ENCODE results near the gene CD84.
"Not testable (repeated sequence)": the region's sequence is repeated elsewhere in the genome, so short reads cannot be mapped to it uniquely, and the experiment has no call there.

CD84 gene

DNA sequence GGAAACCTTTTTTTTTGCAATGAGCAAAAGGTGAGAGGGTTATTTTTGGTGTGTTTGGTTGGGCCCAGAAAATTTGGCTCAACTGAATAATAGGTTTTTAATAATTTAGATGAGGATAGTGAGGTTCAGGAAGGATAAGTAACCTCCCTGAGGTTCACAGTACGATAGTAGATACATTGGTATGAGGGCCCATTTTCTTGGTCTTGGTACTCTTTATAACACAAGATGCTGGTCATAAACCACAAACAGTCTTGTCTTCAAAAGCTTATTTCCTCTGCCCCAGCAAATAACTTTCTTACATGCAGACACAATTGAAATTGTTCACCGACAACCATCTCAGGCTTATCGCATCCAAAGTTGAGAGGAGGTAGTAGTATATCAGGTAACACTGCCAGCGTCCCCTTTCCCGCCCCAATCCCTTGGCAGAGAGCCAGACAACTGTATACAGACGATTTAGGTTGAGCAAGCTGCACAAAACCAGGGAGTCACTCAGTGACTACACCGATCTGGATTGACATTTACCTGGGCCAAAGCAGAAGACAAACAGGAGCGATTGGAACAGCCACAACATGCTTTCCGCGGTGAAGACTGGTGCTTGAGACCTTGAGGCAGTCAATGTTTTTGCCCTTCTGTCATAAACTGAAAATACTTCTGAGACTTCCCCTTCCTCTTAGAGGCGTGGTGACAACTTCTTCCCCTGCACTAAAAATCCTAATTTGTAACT, 56.5 kb downstream of the CD84 start, which contains the start of gene SLAMF6:
Gene SLAMF6 (minus strand): TSS at position 634 of the 724 bp plus-strand sequence. CDS start 63 bp downstream, at position 571.
- H3K4me3 ChIP-seq (ENCODE audit: low read depth, low read length), result no peak within 1 kb of the TSS
- no peak for DNase-seq (ENCODE audit: low read depth)

DNA sequence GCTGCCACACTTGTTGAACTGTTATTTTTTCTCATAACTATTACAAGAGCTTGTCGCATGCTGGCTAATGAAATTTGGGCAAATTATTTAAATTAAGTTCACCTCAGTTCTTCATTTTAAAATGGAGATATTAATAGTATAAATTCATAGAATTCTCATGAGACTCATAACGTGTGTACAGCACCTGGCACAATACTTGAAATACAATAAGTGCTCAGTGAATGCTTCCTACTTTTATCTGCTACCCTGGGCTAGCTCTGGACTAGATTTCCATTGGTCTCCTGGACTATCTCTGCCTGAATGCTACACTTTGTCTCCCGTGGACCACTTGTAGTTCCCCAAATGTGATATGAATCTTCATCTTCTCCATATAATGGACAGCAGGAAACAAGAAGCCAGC, 57.2 kb downstream of the CD84 start:
- no peak overlapping the region for H3K4me3 ChIP-seq (ENCODE audit: low read depth, low read length)
- no peak for DNase-seq (ENCODE audit: low read depth)

DNA sequence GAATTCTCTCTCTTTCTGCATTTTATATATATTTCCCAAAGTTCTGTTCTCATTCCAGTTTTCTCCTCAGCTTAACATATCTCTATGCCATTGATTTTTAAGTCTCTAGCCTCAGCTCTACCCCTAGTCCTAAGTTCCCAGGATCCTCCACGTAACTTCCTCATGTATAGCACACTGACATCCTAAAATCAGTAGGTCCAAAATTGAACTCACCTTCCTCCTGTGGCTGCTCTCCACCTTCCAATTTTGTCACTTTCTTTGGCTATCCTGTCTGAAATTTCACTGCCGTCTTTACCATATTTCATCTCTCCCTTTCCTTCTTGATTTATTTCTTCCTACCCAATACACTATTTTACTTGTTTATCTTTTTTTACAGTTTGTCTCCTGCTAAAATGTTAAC, 57.7 kb downstream of the CD84 start:
- H3K4me3 ChIP-seq (ENCODE audit: low read depth, low read length), result no peak overlapping the region
- no peak for DNase-seq (ENCODE audit: low read depth)

DNA sequence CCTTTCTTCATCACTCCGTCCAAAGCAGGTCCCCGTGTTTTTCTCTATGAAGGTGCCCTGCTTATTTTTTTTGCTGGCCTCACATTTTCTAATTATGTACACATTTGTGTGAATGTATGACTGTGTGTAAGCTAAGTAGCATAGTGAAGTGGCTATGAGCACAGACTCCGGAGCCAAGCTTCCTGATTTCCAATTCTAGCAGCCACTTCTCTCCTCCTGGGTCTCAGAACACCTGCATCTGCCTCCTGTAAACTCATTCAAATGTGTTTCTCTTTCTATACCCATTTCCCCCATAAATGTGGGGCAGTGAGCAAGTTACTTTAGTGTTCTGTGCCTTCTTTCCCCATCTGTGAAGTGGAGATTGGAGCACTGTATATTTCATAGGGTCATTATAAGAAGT, 58.3 kb downstream of the CD84 start:
- no peak for DNase-seq (ENCODE audit: low read depth)
- no peak overlapping the region for H3K4me3 ChIP-seq (ENCODE audit: low read depth, low read length)

DNA sequence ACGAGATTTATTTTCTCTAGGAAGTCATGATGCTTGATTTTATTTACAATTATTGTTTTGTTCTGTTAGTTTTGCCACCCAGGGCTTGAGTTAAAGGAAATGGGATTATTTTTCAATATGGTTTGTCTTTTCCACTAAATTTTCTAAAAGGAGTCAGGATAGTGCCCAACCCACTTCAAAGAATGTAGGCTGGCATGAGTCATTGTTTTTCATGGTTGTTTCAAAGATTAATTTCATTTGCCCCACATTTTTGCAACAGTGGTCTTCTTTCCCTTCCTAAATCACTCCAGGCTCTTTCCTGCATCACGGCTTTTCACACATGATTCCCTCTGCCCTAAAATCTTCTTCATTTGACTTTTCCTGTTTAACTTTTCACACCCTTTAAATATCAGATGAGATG, 58.7 kb downstream of the CD84 start:
- H3K4me3 ChIP-seq (ENCODE audit: low read depth, low read length), result no peak overlapping the region

DNA sequence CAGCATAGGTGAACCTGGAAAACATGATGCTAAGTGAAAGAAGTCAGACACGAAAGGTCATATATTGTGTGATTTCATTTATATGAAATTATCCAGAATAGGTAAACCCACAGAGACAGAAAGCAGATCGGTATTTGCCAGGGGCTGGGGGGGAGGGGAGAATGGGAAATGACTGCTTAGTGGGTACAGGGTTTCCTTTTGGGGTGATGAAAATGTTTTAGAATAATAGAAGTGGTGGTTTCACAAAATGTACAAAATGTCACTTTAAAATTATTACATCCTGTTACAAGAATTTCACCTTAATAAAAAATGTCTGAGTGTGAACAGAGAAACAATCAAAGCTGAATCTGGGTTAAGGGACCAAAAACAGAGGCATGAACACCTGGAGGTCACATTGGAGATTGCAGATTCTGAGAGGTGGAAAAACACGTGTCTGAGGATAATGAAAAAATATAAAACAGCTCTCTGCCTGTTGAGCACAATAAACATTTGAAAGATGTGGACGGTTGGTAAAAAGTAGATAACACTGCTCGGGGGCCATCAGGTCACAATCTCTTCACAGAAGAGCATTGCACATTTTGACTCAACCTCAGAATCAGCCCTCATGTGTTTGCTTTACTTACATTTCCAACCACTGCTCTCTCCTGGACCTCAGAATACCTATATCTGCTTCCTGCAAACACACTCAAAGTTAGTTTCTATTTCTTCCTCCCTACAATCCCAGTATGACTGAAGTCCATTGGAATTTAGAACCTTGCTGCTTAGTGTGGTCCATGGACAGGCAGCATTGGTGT, 59.5 kb downstream of the CD84 start:
- H3K4me3 ChIP-seq (ENCODE audit: low read depth, low read length), result no peak overlapping the region
- DNase-seq (ENCODE audit: low read depth), result no peak

More for the DNA sequence above, 58.7 kb downstream of the CD84 start:
- DNase-seq (ENCODE audit: low read depth), result no peak

DNA sequence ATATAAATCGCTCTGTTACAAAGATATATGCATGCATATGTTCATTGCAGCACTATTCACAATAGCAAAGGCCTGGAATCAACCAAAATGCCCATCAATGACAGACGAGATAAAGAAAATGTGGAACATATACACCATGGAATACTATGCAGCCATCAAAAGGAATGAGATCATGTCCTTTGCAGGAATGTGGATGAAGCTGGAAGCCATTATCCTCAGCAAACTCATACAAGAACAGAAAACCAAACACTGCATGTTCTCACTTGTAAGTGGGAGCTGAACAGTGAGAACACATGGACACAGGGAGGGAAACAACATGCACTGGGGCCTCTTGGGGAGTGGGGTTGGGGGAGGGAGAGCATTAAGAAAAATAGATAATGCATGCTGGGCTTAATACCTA, 61.8 kb downstream of the CD84 start:
- H3K4me3 ChIP-seq (ENCODE audit: low read depth, low read length), result not testable (repeated sequence)

DNA sequence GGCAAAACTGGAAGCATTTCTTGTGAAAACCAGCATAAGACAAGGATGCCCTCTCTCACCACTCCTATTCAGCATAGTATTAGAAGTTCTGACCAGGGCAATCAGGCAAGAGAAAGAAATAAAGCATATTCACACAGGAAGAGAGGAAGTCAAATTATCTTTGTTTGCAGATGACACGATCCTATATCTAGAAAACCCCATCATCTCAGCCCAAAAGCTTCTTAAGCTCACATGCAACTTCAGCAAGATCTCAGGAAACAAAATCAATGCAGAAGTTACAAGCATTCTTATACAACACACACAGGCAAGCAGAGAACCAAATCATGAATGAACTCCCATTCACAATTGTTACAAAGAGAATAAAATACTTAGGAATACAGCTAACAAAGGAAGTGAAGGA, 63.4 kb downstream of the CD84 start:
- DNase-seq (ENCODE audit: low read depth); H3K4me3 ChIP-seq (ENCODE audit: low read depth, low read length): not testable (repeated sequence)

More for the DNA sequence above, 61.8 kb downstream of the CD84 start:
- not testable (repeated sequence) for DNase-seq (ENCODE audit: low read depth)

DNA sequence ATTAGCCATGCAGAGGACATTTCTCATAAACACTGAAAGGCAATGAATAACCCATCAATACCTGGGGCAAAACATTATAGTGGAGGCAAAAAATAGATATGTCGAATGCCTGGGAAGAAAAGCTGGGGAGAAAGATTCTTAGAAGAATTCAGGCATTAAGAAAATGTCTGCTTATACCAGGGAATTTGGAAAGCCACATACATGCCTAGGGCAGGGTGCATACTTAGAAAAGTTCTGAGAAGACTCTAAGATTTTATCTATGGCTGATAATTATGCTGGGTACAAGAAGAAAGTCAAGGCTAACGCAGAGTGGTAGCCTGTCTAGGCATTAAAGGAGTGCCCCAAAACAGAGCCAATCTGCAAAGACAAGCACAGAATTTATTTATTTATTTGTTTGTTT, 74.6 kb downstream of the CD84 start:
- no peak for DNase-seq (ENCODE audit: low read depth)
- H3K4me3 ChIP-seq (ENCODE audit: low read depth, low read length), result no peak overlapping the region

DNA sequence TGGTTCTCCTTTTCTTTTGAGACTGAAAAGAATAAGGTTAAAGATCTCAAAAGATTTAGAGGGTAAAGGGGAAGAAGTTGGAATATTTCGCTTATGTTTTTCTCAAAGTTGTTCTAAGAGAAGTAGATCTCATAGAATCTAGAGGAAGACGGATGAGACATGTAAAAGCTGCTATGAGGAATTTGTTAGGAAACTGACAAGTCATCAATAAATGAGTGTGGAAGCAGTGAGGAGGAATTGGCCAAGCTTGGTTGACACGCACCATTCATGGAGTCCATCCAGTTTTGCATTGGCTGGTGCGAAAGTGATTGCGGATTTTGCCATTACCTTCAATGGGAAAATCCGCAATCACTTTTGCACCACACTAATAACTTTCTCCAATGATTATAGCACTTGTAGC, 76.2 kb downstream of the CD84 start:
- DNase-seq (ENCODE audit: low read depth), result no peak
- no peak overlapping the region for H3K4me3 ChIP-seq (ENCODE audit: low read depth, low read length)

DNA sequence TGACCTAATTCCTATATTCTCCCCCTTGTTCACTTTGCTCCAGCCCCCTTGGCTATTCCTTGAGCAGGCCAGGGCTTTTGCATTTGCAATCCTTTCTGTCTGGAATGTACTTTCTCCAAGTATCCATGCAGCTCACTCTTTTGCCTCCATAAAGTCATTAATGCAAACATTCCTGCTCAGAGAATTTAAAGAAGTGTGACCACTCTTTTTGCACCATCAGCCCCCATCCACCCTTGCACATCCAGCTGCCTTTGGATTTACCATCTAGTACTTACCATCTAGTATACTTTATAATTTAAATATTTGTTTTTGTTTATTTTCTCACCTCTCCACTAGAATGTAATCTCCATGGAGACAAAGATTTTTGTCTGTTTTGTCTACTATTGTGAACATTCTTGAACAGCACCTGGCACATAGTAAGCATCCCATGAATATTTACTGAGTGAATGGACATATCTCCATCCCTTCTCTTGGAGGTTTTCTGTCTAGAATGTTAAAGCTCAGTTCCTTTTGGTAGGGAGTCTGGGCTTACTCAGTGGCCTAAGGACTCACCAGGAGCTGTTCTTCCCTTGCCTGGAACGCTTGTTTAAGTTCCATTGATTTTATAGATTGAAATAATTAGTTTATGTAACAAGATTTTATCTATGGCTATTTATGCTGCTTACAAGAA, 78.8 kb downstream of the CD84 start:
- no peak for DNase-seq (ENCODE audit: low read depth)
- H3K4me3 ChIP-seq (ENCODE audit: low read depth, low read length), result no peak overlapping the region

DNA sequence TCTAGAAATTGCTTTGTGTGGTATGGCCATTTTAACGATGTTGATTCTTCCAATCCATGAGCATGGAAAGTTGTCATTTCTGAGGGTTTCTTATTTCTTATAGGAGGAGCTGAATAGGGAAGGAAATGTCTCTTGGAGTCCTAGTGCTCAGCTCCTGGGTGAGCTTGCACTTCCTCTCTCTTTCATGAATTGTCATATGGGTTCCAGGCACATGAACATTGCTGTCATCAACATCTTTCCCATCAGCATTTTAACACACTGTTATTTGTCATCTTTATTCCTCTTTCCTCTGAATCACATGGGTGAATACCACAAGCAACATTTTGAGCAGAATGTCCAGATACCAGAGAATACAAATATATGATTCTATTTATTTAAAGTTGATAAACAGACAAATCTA, 79.7 kb downstream of the CD84 start:
- no peak overlapping the region for H3K4me3 ChIP-seq (ENCODE audit: low read depth, low read length)
- DNase-seq (ENCODE audit: low read depth), result no peak

DNA sequence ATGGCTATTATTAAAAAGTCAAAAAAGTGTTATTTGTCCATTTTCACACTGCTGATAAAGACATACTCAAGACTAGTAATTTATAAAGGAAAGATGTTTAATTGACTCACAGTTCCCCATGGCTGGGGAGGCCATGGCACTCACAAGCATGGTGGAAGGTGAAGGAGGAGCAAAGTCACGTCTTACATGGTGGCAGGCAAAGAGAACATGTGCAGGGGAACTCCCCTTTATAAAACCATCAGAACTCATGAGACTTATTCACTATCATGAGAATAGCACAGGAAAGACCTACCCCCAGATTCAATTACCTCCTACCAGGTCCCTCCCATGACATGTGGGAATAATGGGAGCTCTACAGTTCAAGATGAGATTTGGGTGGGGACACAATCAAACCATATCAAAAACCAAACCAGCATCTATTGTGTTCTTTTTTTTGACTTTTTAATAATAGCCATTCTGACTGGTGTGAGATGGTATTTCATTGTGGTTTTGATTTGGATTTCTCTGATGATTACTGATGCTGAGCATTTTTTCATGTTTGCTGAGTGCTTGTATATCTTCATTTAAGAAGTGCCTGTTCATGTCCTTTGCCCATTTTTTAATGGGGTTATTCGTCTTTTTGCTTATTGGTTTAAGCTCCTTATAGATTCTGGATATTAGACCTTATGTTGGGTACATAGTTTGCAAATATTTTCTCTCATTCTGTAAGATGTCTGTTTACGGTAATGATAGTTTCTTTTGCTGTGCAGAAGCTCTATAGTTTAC, 80.8 kb downstream of the CD84 start:
- H3K4me3 ChIP-seq (ENCODE audit: low read depth, low read length); DNase-seq (ENCODE audit: low read depth): not testable (repeated sequence)

DNA sequence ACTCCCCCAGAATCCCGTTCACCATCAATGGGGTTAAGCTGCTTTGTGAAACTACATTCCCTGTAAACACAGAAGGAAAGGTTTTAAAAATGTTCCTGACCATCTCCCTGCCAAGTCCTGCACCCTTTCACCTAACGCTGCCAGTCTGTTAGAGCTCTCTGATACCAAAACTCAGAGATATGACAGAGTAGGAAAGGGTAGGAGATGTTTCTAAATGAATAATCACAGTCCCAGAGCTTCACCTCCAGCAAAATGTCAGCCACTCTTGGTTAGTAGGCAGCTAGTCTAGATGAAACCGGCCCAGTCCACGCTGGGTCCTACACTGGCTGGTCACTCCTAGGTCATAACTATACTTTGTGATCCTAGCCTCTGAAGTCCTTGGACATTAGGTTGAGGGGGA, 83.0 kb downstream of the CD84 start:
- no peak overlapping the region for H3K4me3 ChIP-seq (ENCODE audit: low read depth, low read length)
- DNase-seq (ENCODE audit: low read depth), result no peak

DNA sequence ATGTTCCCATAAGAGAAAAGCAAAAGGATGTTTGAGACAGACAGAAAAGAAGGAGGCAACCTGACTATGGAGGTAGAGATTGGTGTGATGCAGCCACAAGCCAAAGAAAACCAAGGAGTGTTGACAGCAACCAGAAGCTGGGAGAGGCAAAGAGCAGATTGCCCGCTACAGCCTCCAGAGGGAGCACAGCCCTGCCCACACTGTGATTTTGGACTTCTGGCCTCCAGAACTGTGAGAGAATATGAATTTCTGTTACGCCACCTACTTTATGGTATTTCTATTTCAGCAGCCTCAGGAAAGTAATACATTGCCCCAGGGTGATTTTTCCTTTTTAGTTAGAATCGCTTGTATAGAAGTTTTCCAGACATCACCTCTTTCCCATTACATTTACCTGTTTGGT, 84.7 kb downstream of the CD84 start:
- no peak overlapping the region for H3K4me3 ChIP-seq (ENCODE audit: low read depth, low read length)
- DNase-seq (ENCODE audit: low read depth), result no peak

DNA sequence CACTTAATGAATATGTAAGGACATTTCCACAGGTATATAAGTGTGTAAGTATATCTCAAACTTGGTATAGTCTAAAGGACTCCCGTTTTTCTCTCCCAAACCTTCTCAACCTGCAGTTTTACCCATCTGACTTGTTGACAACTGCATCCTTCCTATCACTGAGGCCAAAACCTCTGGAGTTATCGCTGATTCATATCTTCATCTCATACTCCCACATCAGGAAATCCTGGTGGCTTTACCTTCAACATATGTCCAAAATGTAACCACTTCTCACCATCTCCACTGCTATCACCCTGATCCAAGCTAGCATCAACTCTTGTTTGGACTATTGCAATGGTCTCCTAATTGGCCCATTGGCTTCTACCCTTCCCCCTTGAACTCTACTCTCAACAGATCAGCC, 86.7 kb downstream of the CD84 start:
- H3K4me3 ChIP-seq (ENCODE audit: low read depth, low read length), result no peak overlapping the region
- DNase-seq (ENCODE audit: low read depth), result no peak

DNA sequence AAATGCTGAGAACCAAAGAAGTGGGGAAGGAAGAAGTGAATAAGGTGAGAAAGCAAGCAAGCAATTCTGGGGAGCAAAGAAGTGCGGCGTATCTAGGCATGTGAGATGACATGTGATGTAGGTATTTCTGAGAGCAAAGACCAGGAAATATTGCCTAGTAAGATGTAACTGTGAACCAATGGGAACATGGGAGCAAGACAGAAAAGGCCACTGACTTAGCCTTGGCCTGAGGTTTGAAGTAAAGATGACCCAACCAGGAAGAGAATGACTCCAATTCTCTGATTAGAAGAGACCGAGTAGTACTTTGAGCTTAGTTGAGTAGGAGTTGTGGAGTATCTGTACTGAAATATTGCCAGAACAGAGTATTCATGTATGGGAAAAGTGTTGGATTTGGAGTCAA, 87.3 kb downstream of the CD84 start:
- DNase-seq (ENCODE audit: low read depth), result no peak

More for the DNA sequence above, 87.3 kb downstream of the CD84 start:
- H3K4me3 ChIP-seq (ENCODE audit: low read depth, low read length), result no peak overlapping the region
